NB4 (cell line): ENCODE measurements around the gene POLE3.

Experiments used
- POLR2A ChIP-seq: IDR thresholded peaks from 2 replicates; pipeline ENCODE4 v1.6.1; 2011; ENCODE audit warnings: mild to moderate bottlenecking; ENCODE audit not compliant: insufficient read length; ENCODE audit errors: extremely low read depth
- TF ChIP-seq, protein P1 (sequence below): IDR thresholded peaks from one replicate; pipeline ENCODE4 v1.5.1; 2012; ENCODE audit warnings: low read depth, low read length

DNA sequence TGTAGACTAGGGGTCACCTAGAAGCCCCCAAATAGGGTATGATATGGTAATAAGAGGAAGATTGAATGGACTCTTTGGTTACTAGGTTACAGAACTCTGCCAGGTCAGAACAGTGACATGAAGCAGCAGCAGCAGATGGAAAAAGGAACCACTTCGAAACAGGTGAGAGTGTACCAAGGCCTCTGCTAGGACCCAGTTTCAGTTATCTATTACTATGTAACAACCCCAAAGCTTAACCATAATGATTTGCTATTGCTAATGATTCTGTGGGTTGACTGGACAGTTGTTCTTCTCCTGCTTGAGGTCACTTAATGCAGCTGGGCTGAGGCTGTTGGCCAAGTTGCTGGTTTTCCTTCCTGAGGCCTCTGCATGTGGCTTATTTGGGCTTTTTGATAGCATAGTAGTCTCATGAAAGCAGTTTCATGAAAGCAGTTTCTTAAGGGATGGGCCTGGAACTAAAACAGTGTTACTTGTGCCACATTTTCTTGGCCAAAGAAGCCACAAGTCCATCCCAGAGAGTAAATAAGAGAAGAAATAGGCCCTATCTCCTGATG is 17.7 kb upstream of the POLE3 start:
- TF ChIP-seq, protein P1, sequence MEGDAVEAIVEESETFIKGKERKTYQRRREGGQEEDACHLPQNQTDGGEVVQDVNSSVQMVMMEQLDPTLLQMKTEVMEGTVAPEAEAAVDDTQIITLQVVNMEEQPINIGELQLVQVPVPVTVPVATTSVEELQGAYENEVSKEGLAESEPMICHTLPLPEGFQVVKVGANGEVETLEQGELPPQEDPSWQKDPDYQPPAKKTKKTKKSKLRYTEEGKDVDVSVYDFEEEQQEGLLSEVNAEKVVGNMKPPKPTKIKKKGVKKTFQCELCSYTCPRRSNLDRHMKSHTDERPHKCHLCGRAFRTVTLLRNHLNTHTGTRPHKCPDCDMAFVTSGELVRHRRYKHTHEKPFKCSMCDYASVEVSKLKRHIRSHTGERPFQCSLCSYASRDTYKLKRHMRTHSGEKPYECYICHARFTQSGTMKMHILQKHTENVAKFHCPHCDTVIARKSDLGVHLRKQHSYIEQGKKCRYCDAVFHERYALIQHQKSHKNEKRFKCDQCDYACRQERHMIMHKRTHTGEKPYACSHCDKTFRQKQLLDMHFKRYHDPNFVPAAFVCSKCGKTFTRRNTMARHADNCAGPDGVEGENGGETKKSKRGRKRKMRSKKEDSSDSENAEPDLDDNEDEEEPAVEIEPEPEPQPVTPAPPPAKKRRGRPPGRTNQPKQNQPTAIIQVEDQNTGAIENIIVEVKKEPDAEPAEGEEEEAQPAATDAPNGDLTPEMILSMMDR = no peak
- TF ChIP-seq POLR2A = no peak
